ENCODE data around the gene CDK5.

- TF ChIP-seq POLR2AphosphoS5 (IDR thresholded peaks at IDR 0.05) (no peak), CTCF (IDR thresholded peaks at IDR 0.05) (no peak), POLR2A (IDR thresholded peaks at IDR 0.05) (no peak), EP300 (IDR thresholded peaks at IDR 0.05) (no peak)
Observed at GRCh38 chr7:151023232-151023631, 34.5 kb downstream of the CDK5 start.

Measured in upper lobe of left lung (tissue), 4 donors.